ENCODE results near the gene POLR2M.

GRCh38 chr15:57696146-57696545 lies 10.4 kb upstream of the POLR2M start:
- TF ChIP-seq TAF1 (IDR thresholded peaks at IDR 0.05; ENCODE audit: borderline replicate concordance, insufficient read depth, low read length) (no peak), SIN3A (IDR thresholded peaks at IDR 0.05; ENCODE audit: borderline replicate concordance, insufficient read depth, low read length) (peak; percentile 37; the same call in 1 of the 2 replicates), REST (IDR thresholded peaks at IDR 0.05; ENCODE audit: insufficient read depth in 1 of 2, low read depth in 2 of 2, low read length in 2 of 2) (peak in 1 of 2 experiments; percentile 56; a peak in 1 of 4 replicates), POLR2AphosphoS5 (IDR thresholded peaks at IDR 0.05; ENCODE audit: low read depth, low read length) (0 out of 2 replicates have a peak, but pooled peaks have one; percentile 41)

Data from PFSK-1 (cell line).